Measurements from ENCODE around the gene UBLCP1.
A peak's percentile ranks its signal among the peaks of the same experiment; 100 is the strongest.
"Not testable (repeated sequence)": the region's sequence is repeated elsewhere in the genome, so short reads cannot be mapped to it uniquely, and the experiment has no call there.

UBLCP1 gene

DNA sequence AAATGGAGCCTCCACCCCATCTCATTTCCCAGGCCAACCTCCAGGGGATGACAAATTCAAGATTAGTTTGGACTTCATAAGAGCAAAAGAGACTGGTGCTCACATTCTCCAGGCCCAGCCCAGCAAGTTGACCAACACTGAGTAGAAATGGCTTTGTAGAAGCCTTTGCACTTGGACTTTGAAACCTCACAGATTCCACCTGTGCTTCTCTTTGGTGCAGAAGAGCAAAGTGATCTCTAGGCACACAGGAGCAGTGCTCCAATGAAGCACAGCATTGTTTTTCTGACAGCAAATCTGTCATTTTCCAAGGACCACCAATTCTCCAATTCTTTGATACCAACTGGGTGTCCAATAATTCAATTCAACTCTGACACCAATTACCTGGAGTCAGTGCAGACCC, 36.6 kb upstream of the UBLCP1 start:
- Histone ChIP-seq H3K27ac (replicated peaks) (no peak overlapping the region), H3K27me3 (ENCODE audit: insufficient read depth, poor library complexity, severe bottlenecking) (no peaks in the 10 kb centered on the region), H3K4me3 (replicated peaks; ENCODE audit: insufficient read depth, low read length) (no peak overlapping the region)
- no peak for DNase-seq (ENCODE audit: low read depth in 1 of 2, low spot score in 1 of 2)
- TF ChIP-seq GABPA (IDR thresholded peaks at IDR 0.05; ENCODE audit: low read depth) (no peak), SPI1 (IDR thresholded peaks at IDR 0.05; ENCODE audit: borderline replicate concordance, low read depth) (no peak), POLR2AphosphoS5 (IDR thresholded peaks at IDR 0.05; ENCODE audit: low read depth) (no peak)
- TF ChIP-seq, protein P1, sequence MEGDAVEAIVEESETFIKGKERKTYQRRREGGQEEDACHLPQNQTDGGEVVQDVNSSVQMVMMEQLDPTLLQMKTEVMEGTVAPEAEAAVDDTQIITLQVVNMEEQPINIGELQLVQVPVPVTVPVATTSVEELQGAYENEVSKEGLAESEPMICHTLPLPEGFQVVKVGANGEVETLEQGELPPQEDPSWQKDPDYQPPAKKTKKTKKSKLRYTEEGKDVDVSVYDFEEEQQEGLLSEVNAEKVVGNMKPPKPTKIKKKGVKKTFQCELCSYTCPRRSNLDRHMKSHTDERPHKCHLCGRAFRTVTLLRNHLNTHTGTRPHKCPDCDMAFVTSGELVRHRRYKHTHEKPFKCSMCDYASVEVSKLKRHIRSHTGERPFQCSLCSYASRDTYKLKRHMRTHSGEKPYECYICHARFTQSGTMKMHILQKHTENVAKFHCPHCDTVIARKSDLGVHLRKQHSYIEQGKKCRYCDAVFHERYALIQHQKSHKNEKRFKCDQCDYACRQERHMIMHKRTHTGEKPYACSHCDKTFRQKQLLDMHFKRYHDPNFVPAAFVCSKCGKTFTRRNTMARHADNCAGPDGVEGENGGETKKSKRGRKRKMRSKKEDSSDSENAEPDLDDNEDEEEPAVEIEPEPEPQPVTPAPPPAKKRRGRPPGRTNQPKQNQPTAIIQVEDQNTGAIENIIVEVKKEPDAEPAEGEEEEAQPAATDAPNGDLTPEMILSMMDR (IDR thresholded peaks at IDR 0.05; ENCODE audit: insufficient read depth, low read length), result no peak
- TF ChIP-seq, protein P2, sequence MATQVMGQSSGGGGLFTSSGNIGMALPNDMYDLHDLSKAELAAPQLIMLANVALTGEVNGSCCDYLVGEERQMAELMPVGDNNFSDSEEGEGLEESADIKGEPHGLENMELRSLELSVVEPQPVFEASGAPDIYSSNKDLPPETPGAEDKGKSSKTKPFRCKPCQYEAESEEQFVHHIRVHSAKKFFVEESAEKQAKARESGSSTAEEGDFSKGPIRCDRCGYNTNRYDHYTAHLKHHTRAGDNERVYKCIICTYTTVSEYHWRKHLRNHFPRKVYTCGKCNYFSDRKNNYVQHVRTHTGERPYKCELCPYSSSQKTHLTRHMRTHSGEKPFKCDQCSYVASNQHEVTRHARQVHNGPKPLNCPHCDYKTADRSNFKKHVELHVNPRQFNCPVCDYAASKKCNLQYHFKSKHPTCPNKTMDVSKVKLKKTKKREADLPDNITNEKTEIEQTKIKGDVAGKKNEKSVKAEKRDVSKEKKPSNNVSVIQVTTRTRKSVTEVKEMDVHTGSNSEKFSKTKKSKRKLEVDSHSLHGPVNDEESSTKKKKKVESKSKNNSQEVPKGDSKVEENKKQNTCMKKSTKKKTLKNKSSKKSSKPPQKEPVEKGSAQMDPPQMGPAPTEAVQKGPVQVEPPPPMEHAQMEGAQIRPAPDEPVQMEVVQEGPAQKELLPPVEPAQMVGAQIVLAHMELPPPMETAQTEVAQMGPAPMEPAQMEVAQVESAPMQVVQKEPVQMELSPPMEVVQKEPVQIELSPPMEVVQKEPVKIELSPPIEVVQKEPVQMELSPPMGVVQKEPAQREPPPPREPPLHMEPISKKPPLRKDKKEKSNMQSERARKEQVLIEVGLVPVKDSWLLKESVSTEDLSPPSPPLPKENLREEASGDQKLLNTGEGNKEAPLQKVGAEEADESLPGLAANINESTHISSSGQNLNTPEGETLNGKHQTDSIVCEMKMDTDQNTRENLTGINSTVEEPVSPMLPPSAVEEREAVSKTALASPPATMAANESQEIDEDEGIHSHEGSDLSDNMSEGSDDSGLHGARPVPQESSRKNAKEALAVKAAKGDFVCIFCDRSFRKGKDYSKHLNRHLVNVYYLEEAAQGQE (IDR thresholded peaks at IDR 0.05; ENCODE audit: insufficient replicate concordance, low read depth), result no peak

DNA sequence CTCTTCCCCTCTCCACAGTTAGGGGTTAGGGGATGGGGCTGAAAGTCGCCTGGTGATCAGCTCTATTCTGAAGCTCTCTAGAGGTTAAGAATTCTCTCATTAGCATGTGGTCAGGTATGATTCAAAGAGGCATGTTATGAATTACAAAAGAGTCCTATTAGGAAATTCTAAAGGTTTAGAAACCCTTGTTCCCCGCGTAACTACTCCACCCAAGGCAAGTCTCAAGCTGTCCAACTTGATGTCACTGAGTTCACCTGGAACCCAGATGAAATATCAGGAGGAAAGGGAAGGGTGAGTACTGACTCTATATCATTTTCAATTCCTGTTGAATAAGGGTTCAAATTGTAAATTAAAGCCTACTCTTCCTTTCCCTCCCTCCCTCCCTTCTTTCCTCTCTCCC, 35.6 kb upstream of the UBLCP1 start:
- H3K27me3 ChIP-seq (ENCODE audit: insufficient read depth, poor library complexity, severe bottlenecking), result no peaks in the 10 kb centered on the region
- peak in 1 of 2 experiments; percentile 47 for DNase-seq (ENCODE audit: low read depth in 1 of 2, low spot score in 1 of 2)
- no peak overlapping the region for H3K27ac ChIP-seq (replicated peaks)
- no peak for TF ChIP-seq SPI1 (IDR thresholded peaks at IDR 0.05; ENCODE audit: borderline replicate concordance, low read depth)
- no peak for TF ChIP-seq POLR2AphosphoS5 (IDR thresholded peaks at IDR 0.05; ENCODE audit: low read depth)
- TF ChIP-seq GABPA (IDR thresholded peaks at IDR 0.05; ENCODE audit: low read depth), result no peak
- TF ChIP-seq, protein P2 (IDR thresholded peaks at IDR 0.05; ENCODE audit: insufficient replicate concordance, low read depth), result no peak
- TF ChIP-seq, protein P1 (IDR thresholded peaks at IDR 0.05; ENCODE audit: insufficient read depth, low read length), result no peak
- no peak overlapping the region for H3K4me3 ChIP-seq (replicated peaks; ENCODE audit: insufficient read depth, low read length)

DNA sequence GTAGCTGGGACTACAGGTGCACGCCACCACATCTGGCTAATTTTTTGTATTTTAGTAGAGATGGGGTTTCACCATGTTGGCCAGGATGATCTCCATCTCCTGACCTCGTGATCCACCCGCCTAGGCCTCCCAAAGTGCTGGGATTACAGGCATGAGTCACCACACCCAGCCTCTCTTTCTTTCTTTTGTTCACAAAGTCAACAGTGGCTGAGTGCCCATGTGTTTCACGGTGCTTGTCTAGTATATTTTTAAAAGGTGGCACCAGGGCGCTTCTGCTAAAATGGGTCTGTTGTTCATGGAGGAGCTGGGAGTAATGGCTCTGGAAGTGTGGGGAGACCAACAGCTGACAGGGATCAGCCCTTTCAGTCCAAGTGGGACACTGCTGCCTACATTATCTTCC, 35.0 kb upstream of the UBLCP1 start:
- H3K27me3 ChIP-seq (ENCODE audit: insufficient read depth, poor library complexity, severe bottlenecking); H3K4me3 ChIP-seq (replicated peaks; ENCODE audit: insufficient read depth, low read length); H3K27ac ChIP-seq (replicated peaks); DNase-seq (ENCODE audit: low read depth in 1 of 2, low spot score in 1 of 2): not testable (repeated sequence)

DNA sequence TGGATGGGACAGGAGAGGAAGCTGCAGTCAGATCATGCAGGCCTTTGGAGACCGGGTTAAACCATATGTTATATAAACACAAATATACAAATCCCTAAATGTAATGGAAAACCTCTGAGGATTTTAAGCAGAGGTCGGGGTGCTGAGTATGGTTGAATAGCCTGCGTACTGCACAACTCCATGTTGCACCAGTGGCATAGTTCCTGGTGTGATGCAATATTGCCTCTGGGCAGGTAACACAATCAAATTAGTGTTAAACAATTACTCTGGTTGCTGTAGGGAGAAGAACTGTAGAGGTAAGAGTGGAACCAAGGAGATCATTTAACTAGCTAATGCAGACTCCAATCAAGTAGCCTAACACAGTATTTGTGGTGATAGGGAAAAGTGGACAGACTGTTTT, 32.4 kb upstream of the UBLCP1 start:
- TF ChIP-seq SPI1 (IDR thresholded peaks at IDR 0.05; ENCODE audit: borderline replicate concordance, low read depth), result no peak
- TF ChIP-seq, protein P2 (IDR thresholded peaks at IDR 0.05; ENCODE audit: insufficient replicate concordance, low read depth), result no peak
- TF ChIP-seq GABPA (IDR thresholded peaks at IDR 0.05; ENCODE audit: low read depth), result no peak
- TF ChIP-seq, protein P1 (IDR thresholded peaks at IDR 0.05; ENCODE audit: insufficient read depth, low read length), result no peak
- no peak for TF ChIP-seq POLR2AphosphoS5 (IDR thresholded peaks at IDR 0.05; ENCODE audit: low read depth)
- Histone ChIP-seq H3K4me3 (replicated peaks; ENCODE audit: insufficient read depth, low read length) (no peak overlapping the region), H3K27me3 (ENCODE audit: insufficient read depth, poor library complexity, severe bottlenecking) (no peaks in the 10 kb centered on the region), H3K27ac (replicated peaks) (no peak overlapping the region)
- DNase-seq (ENCODE audit: low read depth in 1 of 2, low spot score in 1 of 2), result no peak
